A673 (cell line): ENCODE results near the gene DDX31.

Source experiments
- EZH2 ChIP-seq: fragments of 200-600 bp; sonication (generic); IDR thresholded peaks from 2 replicates; pipeline ENCODE4 v1.6.1; 2017; ENCODE audit warnings: borderline replicate concordance, low read depth, mild to moderate bottlenecking, mixed read lengths, antibody characterized with exemption, low read length; ENCODE audit not compliant: poor library complexity, severe bottlenecking
- TF ChIP-seq, protein P1 (sequence below): fragments of 300-800, 200-600 bp; sonication (generic); conservative IDR thresholded peaks from 2 replicates; pipeline ENCODE4 v1.5.1; 2017; ENCODE audit warnings: low read depth, mild to moderate bottlenecking, antibody characterized with exemption, low read length, moderate library complexity, mixed read lengths

- TF ChIP-seq, protein P1, sequence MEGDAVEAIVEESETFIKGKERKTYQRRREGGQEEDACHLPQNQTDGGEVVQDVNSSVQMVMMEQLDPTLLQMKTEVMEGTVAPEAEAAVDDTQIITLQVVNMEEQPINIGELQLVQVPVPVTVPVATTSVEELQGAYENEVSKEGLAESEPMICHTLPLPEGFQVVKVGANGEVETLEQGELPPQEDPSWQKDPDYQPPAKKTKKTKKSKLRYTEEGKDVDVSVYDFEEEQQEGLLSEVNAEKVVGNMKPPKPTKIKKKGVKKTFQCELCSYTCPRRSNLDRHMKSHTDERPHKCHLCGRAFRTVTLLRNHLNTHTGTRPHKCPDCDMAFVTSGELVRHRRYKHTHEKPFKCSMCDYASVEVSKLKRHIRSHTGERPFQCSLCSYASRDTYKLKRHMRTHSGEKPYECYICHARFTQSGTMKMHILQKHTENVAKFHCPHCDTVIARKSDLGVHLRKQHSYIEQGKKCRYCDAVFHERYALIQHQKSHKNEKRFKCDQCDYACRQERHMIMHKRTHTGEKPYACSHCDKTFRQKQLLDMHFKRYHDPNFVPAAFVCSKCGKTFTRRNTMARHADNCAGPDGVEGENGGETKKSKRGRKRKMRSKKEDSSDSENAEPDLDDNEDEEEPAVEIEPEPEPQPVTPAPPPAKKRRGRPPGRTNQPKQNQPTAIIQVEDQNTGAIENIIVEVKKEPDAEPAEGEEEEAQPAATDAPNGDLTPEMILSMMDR, result no peak
- no peak for TF ChIP-seq EZH2
Measured at GRCh38 chr9:132543960-132544359, 125.8 kb downstream of the DDX31 start.
